ENCODE measurements around the gene TGFBR3L.

TGFBR3L gene

DNA sequence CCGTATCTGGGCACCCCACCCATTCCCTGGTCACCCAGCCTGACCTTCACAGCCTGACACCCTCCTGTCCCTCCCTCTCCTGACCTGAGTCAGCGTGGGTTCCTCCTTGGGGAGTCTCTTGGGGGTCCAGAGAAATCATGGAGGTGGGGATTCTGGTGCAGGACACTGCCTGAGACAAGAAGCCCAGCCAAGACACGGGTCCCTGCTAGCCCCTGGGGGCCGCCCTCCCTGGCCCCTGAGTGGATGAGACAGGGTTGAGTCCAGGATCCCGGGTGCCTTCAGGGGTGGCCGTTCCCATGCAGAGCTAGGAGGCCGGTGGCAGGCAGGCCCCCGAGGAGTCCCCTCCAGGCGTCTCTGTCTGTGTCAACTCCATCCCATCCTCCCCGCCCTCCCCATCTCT, 9.4 kb upstream of the TGFBR3L start:
- DNase-seq (ENCODE audit: low read depth) = no peak
- peak overlapping the region; percentile 66 for H3K4me3 ChIP-seq (ENCODE audit: low read depth, low read length)
- TF ChIP-seq, protein P1, sequence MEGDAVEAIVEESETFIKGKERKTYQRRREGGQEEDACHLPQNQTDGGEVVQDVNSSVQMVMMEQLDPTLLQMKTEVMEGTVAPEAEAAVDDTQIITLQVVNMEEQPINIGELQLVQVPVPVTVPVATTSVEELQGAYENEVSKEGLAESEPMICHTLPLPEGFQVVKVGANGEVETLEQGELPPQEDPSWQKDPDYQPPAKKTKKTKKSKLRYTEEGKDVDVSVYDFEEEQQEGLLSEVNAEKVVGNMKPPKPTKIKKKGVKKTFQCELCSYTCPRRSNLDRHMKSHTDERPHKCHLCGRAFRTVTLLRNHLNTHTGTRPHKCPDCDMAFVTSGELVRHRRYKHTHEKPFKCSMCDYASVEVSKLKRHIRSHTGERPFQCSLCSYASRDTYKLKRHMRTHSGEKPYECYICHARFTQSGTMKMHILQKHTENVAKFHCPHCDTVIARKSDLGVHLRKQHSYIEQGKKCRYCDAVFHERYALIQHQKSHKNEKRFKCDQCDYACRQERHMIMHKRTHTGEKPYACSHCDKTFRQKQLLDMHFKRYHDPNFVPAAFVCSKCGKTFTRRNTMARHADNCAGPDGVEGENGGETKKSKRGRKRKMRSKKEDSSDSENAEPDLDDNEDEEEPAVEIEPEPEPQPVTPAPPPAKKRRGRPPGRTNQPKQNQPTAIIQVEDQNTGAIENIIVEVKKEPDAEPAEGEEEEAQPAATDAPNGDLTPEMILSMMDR (IDR thresholded peaks at IDR 0.05; ENCODE audit: control insufficient read depth, extremely low read depth, insufficient read depth) = no peak

DNA sequence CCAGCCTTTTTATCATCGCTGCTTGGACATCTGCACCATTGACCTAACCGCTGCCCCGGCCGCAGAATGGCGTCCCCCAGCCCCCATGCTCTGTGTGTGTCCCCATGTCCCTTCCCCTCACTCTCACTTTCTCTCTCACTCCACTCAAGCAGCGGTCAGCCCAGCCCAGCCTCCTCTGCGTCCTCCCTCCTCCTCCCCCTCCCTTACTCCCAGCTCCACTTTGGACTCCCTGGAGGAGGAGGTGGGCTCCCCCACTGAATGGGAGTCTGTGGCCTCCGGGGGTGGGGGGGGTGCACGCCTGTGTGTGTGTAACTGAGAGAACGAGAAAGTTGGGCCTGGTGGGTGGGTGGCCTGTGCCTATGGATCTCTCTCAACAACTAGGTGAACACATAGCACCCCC, 8.8 kb upstream of the TGFBR3L start:
- DNase-seq (ENCODE audit: low read depth) = no peak
- TF ChIP-seq, protein P1 (IDR thresholded peaks at IDR 0.05; ENCODE audit: control insufficient read depth, extremely low read depth, insufficient read depth) = no peak
- no peak overlapping the region for H3K4me3 ChIP-seq (ENCODE audit: low read depth, low read length)

DNA sequence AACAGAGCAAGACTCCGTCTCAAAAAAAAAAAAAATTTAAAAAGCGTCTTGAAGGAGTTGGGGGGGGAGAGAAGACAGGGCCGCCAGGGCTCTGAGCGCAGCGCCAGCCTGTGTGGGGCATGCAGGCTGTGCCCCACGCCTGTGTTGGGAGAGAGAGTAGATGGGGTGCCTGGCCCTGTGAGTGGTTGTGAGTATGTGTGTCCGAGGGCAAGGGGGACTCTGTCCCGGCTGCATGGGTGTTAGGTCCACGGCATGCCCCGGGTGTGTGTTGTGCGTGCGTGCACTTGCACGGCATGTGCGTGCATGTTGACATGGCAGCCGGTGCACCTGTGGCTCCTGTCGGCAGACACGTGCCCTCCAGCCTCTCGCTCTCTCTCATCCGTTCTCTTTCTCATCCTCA, 7.5 kb upstream of the TGFBR3L start:
- no peak overlapping the region for H3K4me3 ChIP-seq (ENCODE audit: low read depth, low read length)
- DNase-seq (ENCODE audit: low read depth) = no peak
- TF ChIP-seq, protein P1 (IDR thresholded peaks at IDR 0.05; ENCODE audit: control insufficient read depth, extremely low read depth, insufficient read depth) = no peak

DNA sequence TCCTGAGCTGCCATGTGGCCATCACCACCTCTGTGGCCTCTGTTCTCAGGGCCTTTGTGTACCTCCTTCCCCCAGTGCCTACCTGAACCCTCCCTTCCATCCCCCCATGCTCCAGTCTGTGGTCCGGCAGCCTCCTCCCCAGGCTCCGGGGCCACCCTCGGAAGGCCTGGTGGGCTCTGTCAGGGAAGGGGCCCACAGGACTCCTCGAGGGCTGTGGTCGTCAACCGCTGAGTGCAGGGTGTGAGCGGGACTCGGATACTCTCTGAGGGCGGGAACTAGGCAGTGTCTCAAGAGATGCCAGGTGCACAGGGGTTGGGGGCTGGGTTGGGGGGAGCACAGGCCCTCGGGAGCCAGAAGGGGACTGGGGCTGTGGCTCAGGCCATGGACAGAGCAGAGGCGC, 7.1 kb upstream of the TGFBR3L start:
- DNase-seq (ENCODE audit: low read depth) = no peak
- no peak overlapping the region for H3K4me3 ChIP-seq (ENCODE audit: low read depth, low read length)
- TF ChIP-seq, protein P1 (IDR thresholded peaks at IDR 0.05; ENCODE audit: control insufficient read depth, extremely low read depth, insufficient read depth) = no peak

DNA sequence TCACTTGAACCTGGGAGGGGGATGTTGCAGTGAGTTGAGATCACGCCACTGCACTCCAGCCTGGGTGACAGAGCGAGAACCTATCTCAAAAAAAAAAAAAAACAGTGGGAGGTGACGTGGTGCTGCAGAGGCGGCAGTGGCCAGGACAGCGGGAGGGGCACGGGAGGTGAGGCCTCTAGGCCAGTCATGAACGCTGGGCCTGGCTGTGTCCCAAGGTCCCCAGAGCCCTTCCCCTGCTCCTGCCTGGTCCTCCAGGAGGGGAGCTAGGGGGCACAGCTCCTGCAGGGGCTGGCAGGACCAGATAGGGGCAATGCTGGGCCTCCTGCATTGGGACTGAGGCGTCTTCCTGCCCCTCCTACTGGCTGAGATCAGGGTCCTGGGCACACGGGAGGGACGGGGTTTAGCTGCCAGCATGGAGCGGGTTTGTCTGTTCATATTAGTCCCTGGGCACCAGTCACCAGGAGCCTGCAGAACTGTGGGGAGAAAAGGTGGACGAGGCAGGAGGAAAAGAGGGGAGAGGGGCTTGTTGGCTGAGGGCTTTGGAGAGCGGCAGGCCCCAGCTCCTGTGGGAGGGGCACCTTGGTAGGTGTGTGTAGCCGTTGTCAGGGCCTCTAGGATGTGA, 6.4 kb upstream of the TGFBR3L start:
- no peak for DNase-seq (ENCODE audit: low read depth)
- H3K4me3 ChIP-seq (ENCODE audit: low read depth, low read length) = no peak overlapping the region
- TF ChIP-seq, protein P1 (IDR thresholded peaks at IDR 0.05; ENCODE audit: control insufficient read depth, extremely low read depth, insufficient read depth) = no peak

DNA sequence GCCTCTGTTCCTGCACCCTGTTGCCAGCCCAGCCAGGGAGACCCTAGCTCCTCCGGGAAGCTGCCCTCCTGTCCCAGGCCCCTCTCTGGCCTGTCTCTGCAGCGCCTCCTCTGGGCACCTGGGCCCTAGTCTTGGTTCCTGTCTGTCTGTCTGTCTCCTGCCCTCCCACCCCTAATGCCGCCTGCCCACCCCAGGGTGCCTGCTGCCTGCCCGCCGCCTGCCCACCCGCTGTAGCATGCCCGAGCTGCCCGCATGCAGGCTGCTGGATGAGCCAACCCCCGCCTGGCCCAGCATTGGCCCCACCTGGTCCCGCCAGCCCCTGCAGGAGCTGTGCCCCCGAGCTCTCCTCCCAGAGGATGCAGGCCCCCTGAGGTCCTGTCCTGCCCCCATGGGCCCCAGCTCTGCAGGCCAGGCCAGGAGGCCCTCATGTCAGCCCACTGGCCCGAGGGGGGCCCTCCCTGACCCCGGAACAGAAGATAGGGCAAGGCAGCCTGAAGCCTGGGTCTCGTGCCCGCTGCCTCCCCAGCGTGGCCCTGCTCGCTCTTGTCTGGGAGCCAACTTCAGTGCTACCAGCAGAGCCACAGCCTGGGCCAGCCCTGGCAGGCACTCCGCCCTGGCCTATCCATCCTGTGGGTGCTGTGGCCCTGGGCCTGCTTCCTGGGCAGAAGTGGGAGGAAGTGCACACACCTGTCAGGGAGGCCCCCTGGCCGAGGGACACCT, 5.7 kb upstream of the TGFBR3L start:
- TF ChIP-seq, protein P1 (IDR thresholded peaks at IDR 0.05; ENCODE audit: control insufficient read depth, extremely low read depth, insufficient read depth) = no peak
- H3K4me3 ChIP-seq (ENCODE audit: low read depth, low read length) = no peak overlapping the region
- DNase-seq (ENCODE audit: low read depth) = no peak

All from LNCaP clone FGC (cell line).